Mucosa of descending colon (tissue), 3 donors: ENCODE measurements around the gene ABLIM2. TPM values are rescaled to one million over a fixed set of nuclear protein-coding genes. Genes with fewer than 3 reads are reported as not detected.

ENCODE experiments used
- ATAC-seq: fragments of 200-7000 bp; cut with Tn5 transposase; one replicate; pipeline ENCODE4 v1.9.1; 2020; ENCODE audit warnings: mild to moderate bottlenecking, moderate library complexity
- DNase-seq, 3 donors: peaks; one replicate each; pipeline ENCODE4 v3.0.0-alpha.2; 2020
- H3K36me3 ChIP-seq: fragments of 200-600 bp; one replicate; pipeline ENCODE4 v1.8.0; 2021; ENCODE audit warnings: low read depth, mild to moderate bottlenecking
- H3K4me1 ChIP-seq: fragments of 200-600 bp; one replicate; pipeline ENCODE4 v1.8.0; 2021; ENCODE audit warnings: low read depth, mild to moderate bottlenecking
- H3K4me3 ChIP-seq: fragments of 200-600 bp; one replicate; pipeline ENCODE4 v1.8.0; 2021; ENCODE audit warnings: mild to moderate bottlenecking
- H3K9me3 ChIP-seq: fragments of 200-600 bp; one replicate; pipeline ENCODE4 v1.8.0; 2021; ENCODE audit warnings: mild to moderate bottlenecking
- CTCF ChIP-seq: fragments of 200-600 bp; IDR thresholded peaks from one replicate; pipeline ENCODE4 v1.8.0; 2022; ENCODE audit warnings: antibody characterized with exemption, mild to moderate bottlenecking
- intact Hi-C, 2 donors: fragments of 100-400 bp; cut with DNase I in 1 of 2; cut with micrococcal nuclease in 1 of 2; formaldehyde crosslinking; loops; one replicate each; pipeline versions ENCODE4 v1.11.0 to v1.11.1; 2022; cut with DNase I, micrococcal nuclease
- total RNA-seq, 3 donors: library from RNA; stranded (reverse); fragmentation: NEBNext Ultra II Directional in 2 of 3; extraction: Animal tissue kit (Norgen Biotek cat#: 25700) in 2 of 3; gene quantifications; one replicate each; pipeline versions ENCODE4 v1.2.1 to v1.2.4, GENCODE V29; 2021 to 2023
- donor health status: DM: no; HTN: no; CAD: no; lungs with moderate emphysema.
- donor health status: DM: no; HTN: no; CAD: no.
- donor health status: DM: no; HTN: yes; CAD: no.

ABLIM2 gene
- total RNA-seq, 3 donors from 2014 or later, result 15.0 to 15.8 (median 15.5) TPM

- ATAC-seq (no peak), DNase-seq (no peak)
- intact Hi-C loops, result loop anchor here (5.0 kb wide), 1 partner anchor 184 kb away; no protein-coding TSS in a partner anchor
- Histone ChIP-seq H3K4me3 (no peak overlapping the region), H3K9me3 (no peaks in the 10 kb centered on the region), H3K4me1 (peaks cover 29% of the 10 kb centered on the region), H3K36me3 (no peaks in the 10 kb centered on the region)
- TF ChIP-seq CTCF, result no peak
Observed at GRCh38 chr4:7985891-7986441, 172.6 kb downstream of the ABLIM2 start.

GRCh38 chr4:7985072-7985471 lies 173.5 kb downstream of the ABLIM2 start:
- H3K4me1 ChIP-seq, result peaks cover 37% of the 10 kb centered on the region
- no peaks in the 10 kb centered on the region for H3K36me3 ChIP-seq
- DNase-seq, result no peak
- H3K4me3 ChIP-seq, result no peak overlapping the region
- no peaks in the 10 kb centered on the region for H3K9me3 ChIP-seq
- no peak for ATAC-seq
- TF ChIP-seq CTCF, result no peak
- intact Hi-C loops, result loop anchor here (5.0 kb wide), 1 partner anchor 183 kb away; no protein-coding TSS in a partner anchor

GRCh38 chr4:7984286-7984925 lies 174.2 kb downstream of the ABLIM2 start:
- no peaks in the 10 kb centered on the region for H3K9me3 ChIP-seq
- peaks cover 44% of the 10 kb centered on the region for H3K4me1 ChIP-seq
- no peaks in the 10 kb centered on the region for H3K36me3 ChIP-seq
- intact Hi-C loops, result no loop called here
- ATAC-seq (peak; percentile 22), DNase-seq (peak in 2 of 3 donors; percentile 20 to 57)
- H3K4me3 ChIP-seq, result no peak overlapping the region
- no peak for TF ChIP-seq CTCF

GRCh38 chr4:7983296-7983695 lies 175.3 kb downstream of the ABLIM2 start:
- DNase-seq (peak; percentile 71 to 79 (median 78)), ATAC-seq (peak; percentile 57)
- Histone ChIP-seq H3K9me3 (no peaks in the 10 kb centered on the region), H3K4me1 (peaks cover 53% of the 10 kb centered on the region), H3K36me3 (no peaks in the 10 kb centered on the region), H3K4me3 (no peak overlapping the region)
- intact Hi-C loops, result no loop called here
- no peak for TF ChIP-seq CTCF

- no peak for TF ChIP-seq CTCF
- ATAC-seq (peak; percentile 46), DNase-seq (peak; percentile 51 to 73 (median 63))
- H3K4me1 ChIP-seq, result peaks cover 66% of the 10 kb centered on the region
- peaks cover 3% of the 10 kb centered on the region for H3K36me3 ChIP-seq
- no peaks in the 10 kb centered on the region for H3K9me3 ChIP-seq
- intact Hi-C loops, result no loop called here
- H3K4me3 ChIP-seq, result no peak overlapping the region
Observed at GRCh38 chr4:7981738-7982394, 176.7 kb downstream of the ABLIM2 start.
